GM19438 (cell line): ENCODE data around the gene CRISPLD2.

Experiments used
- ATAC-seq: cut with Tn5 transposase; IDR thresholded peaks from one replicate; pipeline ENCODE4 v1.9.1; 2021; ENCODE audit warnings: low read depth; ENCODE audit not compliant: unreplicated experiment

Gene CRISPLD2

DNA sequence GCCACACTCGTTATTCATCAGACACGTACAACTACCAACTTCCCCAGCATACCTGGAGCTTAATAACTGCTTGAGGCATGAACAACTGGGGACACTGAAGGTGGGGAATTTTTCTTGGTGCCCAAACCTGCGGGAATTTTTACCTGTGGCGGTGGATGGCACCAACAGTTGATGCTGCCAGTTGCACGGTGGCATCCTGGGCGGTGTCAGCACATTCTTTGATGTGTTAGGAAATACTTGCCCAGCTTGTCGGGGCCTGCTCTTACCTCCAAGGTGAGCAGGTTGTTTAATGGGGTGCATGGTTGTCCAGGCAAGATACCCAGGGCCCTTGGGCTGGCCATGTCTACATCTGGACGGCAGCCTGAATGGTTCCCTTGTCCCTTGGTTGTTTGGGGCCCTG lies 79.6 kb downstream of the CRISPLD2 start:
- no peak for ATAC-seq

DNA sequence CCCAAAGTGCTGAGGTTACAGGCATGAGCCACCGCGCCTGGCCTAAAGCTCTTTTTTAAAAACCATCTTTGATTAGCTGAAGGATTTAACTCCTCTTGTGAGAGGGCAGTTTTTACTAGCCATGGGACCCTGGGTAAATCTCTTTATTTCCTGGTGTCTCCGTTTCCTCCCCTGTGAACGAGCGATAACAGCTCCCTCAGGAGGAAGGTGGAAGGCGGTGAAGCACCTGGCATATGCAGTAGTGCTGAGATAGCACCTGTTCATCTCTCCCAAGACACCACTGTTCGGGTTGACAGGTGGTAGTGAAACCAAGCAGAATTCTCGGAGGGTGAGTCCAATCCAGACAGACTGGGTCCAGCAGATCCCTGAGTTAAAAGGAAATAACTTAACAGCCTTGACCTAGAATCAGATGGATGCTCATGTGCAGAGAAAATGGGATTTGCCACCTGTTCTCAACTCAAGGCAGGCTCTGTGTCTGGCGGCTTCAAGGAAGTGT lies 86.2 kb downstream of the CRISPLD2 start:
- no peak for ATAC-seq

DNA sequence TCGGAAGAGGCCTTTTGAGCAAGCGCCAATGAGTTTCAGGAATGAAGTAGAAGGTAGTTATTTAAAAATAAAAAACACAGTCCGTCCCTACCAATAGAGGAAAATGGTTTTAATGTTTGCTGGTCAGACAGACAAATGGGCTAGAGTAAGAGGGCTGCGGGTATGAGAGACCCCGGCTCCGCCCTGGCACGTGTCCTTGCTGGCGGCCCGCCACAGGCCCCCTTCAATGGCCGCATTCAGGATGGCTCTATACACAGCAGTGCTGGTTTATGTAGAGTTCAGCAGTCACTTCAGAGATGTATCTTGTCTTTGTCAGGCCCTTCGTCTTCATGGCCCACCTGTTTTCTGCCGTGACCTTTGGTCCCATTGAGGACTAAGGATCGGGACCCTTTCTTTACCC lies 87.3 kb downstream of the CRISPLD2 start:
- ATAC-seq = no peak

DNA sequence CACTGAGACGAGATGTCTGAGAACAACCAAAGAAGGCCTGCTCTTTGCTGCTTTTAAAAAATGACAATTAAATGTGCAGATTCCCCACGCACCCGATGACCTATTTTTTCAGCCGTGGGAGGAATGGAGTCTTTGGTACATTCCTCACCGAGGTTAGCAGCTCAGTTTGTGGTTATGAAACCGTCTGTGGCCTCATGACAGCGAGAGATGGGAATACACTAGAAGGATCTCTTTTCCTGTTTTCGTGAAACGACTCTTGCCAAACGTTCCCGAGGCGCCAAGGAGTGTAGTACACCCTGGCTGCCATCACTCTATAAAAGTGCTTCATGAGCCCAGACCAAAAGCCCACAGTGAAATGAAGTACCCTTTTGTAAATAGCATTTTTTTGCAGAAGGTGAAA lies 87.8 kb downstream of the CRISPLD2 start:
- no peak for ATAC-seq

DNA sequence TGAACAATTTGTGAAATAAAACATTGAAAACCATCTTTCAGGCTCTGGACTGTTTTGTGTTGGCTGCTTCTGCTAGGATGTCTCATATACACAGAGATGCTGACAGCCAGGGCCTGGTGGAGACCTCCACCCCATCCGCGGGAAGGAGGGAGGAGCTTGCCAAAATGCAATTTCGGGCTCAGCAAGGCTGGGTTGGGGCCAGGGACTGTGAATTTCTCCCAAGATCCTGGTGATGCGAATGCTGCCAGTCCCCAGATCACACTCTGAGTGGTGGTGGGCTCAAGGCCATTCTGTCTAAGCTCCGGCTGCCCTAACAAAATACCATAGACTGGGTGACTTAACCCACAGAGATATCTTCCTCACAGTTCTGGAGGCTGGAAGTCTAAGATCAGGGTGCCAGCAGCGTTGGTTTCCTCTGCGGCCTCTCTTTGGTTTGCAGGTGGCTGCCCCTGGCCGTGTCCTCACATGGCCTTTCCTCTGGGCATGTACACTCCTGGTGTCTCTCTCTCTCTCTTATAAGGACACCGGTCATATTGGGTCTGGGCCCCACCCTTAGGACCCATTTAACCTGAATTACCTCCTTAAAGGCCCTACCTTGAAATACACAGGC lies 89.8 kb downstream of the CRISPLD2 start:
- ATAC-seq = no peak

DNA sequence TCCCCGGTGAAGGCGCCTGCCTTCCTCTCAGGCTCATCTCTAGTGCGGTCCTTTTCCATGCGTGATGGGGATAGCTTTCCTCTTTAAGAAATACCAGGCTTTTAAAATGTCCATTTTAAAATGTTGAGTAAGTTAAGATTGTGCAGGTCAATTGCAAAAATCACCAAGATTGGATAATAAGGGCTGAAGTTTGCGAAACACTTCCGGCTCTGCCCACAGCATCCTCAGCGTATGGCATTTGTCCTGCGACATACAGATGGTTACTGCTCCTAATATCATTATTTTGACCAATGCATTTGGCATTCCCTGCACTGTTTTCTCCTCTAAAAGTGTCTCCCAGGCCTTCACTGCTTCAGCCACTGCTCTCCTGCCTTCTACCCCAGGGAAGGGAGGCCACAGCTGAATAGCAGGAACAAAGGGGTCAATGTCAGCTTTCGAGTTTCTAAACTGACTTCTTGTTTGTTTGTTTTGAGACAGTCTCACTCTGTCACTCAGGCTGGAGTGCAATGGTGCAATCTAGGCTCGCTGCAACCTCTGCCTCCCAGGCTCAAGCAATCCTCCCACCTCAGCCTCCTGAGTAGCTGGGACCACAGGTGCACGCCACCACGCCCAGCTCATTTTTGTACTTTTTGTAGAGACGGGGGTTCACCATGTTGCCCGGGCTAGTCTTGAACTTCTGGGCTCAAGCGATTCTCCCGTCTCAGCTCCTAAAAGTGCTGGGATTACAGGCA lies 91.9 kb downstream of the CRISPLD2 start:
- no peak for ATAC-seq

DNA sequence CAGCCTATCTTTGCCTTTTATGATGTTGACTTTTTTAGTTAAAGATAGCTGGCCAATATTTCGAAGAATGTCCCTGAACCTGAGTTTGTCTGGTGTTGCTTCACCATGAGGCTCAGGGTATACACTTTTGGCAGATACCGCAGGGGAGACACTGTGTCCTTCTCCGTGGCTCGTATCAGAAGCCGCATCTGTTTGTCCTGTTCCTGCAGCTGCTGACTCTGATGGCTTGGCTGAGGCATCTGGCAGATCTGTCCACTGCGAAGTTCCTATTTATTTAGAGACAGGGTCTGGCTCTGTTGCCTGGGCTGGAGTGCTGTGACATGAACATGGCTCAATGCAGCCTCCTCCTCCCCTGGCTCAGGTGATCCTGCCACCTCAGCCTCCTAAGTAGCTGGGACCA lies 93.5 kb downstream of the CRISPLD2 start:
- ATAC-seq = no peak

DNA sequence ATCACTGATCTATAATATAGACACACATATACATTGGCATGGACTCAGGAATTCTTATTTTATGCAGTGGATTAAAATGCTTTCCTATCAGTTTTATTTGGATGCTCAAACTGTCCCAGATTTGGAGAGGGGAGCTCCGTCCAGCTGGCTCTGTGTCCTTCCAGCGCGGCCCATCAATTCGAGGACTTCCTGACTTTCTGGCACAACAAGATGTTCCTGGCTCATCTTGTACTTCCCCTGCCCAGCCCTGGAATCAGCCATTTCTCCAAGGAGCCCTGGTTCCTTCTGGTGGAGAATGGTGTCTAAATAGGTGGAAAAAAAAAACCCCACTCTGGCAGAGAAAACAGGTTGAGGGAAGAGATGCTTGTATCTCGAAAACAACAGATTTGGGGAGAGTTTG lies 94.5 kb downstream of the CRISPLD2 start:
- no peak for ATAC-seq

DNA sequence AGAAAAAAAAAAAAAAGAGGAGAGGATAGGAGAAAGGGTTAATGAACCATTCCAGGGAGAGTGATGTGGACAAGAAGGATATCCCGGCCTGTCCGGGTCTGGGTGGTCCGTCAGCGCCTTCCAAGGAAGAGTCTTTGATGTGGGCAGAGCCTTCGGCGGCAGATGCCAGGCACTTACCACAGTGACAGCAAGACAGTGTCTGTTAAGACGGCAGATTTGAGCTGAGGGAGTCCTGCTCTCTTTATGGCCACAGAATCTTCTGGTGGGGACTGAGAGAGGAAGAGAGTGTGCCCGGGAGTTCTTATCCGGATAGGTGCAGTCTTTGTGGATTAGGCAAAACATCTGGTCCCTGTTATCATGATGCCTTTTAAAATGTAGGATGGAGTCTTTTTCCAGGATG lies 96.4 kb downstream of the CRISPLD2 start:
- no peak for ATAC-seq

DNA sequence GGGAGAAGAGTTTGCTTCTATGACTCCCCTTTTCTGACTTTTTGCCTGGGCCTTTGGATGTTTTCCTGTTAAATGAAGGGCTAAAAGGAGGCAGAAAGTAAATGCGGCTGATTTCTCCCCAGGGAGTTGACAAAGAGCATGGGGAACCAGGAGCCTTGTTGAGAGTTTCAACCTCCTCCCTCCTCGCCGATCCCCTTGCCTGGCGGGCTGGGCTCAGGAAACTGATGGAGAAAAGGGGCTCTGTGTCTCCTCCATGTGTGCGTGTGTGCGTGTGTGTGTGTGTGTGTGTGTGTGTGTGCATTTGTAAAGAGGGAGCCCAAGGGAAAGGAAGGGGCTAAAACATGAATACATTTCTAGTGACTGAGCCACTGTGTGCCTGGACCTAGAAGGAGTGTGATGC lies 97.1 kb downstream of the CRISPLD2 start:
- no peak for ATAC-seq

DNA sequence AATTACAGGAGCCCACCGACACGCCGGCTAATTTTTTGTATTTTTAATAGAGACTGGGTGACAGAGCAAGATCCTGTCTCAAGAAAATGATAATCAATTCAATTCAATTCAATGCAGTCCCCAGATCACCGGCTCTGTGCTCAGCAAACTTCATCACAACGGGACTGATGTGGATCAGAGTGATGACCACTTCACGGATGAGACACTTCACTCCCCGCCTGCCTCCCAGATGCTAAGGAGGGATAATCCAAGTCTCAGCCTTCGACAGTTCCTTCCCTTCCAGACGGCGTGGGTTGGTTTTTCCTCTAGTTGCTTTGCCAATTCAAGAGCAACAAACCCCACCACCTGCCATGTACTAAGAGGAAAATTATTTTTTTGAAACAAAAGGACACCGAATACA lies 97.7 kb downstream of the CRISPLD2 start:
- ATAC-seq = no peak

DNA sequence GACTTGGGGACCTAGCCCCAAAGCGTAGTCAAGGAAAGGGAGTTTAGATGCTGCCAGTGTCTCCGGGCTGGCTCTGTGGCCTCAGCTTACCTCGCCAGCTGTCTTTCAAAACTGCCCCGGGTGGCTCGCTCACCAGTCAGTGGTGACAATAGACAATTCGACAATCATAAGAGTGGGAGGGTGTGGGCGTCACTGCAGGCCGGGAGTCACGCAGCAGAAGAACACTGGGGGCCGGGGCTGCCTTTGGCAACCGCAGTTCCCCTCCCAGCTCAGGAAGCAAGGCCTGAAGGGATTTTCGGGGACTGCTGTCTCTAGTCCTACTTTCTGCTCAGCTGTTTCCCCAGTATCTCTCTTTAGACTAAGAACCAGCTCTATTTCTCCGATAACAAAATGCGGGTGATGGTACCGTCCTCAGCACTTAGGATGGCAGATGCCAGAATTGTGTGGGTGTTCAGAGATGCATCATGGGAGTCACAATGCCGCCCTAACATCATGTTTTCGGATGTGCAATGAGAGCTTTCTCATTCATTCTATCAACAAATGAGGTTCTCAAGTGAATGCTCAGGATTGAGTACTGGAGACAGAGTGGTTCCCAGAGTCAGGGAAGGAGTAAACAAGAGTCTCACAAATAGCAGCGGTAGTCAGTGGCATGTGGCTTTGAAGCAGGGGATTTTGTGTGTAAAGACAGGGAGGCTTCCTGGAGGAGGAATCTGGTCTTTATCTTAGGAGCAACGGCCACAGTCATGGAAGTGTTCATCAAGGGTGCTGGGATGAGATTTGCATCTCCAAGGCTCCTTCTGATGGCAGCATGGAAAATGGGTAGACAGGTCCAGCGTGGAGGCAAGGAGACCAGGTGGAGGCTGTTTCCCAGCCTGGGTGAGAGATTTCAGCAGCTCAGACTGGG lies 98.5 kb downstream of the CRISPLD2 start:
- ATAC-seq = no peak

DNA sequence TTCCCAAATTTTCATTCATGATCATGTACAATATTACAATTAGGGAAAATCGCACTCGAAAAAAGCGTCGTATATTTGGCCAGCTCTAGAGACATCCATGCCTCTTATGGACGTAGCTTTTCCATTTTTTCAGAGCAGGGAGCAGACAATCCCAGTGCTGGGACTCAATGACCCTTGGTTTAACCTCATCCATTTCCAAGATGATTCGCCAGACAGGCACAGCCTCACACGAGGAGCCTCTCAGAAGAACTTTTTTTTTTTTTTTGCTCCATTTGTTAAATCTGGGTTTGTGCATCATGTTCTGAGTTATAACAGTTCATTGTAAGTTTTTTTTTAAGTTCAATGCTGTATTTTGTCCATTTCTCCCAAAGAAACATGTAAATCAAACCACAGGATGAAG lies 99.5 kb downstream of the CRISPLD2 start:
- ATAC-seq = no peak

DNA sequence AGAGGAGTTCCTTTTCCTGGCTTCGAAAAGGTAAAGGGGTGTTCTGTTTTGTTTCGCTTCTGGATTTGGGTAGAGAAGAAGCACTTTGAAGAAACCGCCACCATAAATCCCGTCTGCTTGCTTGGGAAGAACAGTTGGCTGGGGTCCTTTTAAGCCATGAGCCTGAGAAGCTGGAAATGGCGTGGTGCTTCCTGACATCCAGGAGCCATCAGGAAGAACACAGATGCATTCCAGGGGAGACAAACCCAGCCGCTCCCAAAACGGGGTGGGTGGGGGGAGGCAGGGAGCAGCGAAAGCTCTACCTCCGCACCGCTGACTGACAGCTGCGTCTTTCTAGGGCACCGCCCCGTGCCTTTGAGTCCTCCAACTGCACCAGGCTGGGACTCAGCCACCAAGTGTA lies 99.9 kb downstream of the CRISPLD2 start:
- ATAC-seq = no peak

DNA sequence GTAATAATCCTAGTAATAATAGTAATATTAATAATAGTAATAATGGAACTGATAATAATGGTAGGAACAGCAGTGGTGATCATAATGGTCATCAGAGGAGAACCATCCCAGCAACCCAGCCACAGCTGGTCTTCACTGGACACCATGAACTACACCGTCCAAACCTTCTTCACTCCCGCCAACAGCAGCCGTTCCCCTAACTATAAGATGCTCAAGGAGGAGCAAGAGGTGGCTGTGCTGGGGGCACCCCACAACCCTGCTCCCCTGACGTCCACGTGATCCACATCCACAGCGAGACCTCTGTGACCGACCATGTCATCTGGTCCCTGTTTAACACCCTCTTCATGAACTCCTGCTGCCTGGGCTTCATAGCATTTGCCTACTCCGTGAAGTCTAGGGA lies 100.5 kb downstream of the CRISPLD2 start:
- no peak for ATAC-seq

DNA sequence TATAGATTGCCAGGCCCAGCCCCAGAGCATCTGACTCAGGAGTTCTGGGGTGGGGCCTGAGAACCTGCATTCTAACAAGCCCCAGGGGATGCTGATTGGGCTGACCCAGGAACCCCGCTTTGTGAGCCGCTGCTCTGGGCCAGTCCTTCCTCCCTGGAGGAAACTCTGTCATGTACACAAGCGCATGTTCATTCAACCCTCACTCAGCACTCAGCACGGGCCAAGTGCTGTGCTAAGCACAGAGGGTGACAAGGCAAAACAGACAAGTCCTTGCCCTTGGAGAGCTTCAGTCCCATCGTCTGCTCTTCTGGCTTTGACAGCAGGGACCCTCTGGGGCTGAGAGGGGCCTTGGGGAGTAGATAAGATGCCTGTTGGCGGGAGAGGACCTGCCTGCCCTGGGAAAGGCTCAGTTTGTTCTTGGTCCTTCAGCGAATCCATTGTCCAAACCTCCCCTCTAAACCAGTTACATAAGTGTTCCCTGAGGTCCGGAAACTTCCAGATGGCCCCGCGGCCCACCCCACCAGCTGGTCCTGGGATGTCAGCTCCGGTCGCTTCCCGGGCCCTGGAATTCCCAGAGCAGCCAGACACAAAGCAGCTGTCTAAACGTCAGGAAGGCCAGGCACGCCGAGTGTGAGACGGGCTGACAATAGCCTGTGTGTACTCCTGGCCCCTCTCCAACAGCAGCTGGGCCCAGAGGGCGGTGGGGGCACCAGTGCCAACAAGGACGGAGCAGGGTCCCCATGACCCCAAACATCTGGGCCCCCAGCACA lies 102.8 kb downstream of the CRISPLD2 start:
- ATAC-seq = no peak

DNA sequence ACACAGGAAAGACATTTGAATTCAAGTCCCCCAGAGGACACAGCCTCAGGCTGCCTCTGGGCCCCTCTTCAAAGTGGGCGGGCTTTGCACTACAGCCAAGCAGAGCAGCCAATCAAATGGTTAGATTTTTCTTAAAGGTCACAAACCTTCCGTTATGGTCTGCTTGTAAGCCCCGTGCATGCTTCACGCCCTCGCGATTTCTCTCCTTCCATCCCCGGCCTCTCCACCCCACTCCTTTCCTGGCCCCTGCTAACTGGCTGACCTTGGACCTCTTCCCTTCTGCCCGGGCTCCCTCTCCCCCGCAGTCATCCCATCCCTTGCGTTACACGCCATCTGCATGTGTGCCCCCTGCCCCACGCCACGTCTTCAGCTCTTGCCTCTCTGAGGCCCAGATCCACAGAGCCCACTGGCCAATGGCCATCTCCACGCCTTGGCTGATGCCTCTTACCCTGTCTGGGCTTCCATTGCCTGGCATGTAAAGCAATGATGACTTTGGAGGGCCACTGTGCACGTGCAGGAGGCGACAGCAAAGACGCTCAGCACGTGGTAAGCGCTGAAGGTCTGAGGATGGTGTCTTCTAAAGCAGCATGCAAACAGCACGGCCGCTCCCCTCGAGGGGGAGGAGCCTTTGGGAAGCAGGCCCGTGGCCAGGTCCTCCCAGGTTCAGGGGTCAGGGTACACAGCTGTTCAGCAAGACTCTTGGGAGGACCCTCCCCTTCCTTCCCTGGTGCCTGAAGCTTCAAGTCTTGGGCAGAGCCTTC lies 104.7 kb downstream of the CRISPLD2 start:
- ATAC-seq = no peak

DNA sequence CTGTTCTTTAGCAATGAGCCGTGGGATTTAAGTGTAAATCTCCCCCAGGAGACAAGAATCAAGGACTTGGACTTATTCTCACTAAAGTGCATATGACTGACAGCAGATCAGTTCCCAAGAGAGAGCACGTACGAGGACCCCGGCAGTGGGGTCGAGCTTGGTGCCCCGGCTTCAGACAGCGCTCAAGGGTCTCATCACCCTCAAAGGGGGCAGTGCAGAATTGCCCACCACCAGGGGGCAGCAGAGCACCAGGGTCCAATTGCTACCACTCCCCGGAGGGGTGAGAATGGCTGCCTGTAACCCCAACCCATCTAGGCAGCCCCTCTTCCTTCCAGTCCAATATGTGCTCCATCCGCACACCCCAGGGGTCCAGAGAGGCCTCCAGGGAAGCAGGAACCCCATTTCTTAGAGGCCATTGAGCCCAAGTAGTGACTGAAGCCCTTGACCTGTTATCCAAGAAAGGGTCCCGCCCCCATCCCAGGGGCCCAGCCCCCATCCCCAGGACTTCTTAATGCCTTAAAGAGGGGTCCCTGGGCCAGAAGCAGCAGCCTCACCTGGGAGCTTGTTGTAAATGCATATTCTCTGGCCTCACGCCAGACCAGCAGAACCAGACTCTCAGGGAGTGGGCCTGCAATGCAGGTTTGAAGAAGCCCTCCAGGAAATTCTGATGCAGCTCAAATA lies 105.4 kb downstream of the CRISPLD2 start:
- ATAC-seq = no peak

DNA sequence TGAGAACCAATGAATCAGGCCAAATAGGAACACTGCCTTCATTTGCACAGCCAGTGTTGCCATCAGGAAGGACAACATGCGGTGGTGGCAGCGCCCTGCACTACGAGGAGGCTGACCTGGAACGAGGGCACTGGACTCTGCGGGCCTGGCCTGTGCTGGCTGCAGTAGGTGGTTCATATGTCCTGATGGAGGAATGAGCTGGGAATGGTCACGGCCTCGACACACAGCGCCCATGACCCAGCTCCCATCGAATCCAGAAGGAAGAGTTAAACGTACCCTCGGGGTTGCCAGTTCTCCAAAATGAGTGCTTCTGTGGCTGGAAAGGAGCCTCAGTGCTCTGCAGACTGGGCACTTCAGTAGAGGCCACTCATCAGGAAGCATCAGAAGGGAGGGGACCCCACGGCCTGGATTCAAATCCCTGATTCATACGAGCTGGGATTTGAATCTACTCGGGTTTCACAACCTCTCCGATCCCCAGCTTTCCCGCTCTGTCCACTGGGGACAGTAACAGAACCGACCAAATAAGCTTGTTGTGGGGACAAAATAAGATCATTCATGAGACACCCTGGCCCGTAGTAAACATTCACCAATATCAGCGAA lies 106.1 kb downstream of the CRISPLD2 start:
- no peak for ATAC-seq
